Endometrial microvascular endothelial cells (primary cell): ENCODE measurements around the gene AMY1B. TPM values are rescaled to one million over a fixed set of nuclear protein-coding genes. Genes with fewer than 3 reads are reported as not detected.

Experiments used
- total RNA-seq: library from RNA; depleted of rRNA; stranded (reverse); fragments of >200 nt; gene quantifications from one replicate; pipeline ENCODE4 v1.2.3, GENCODE V29; 2015; ENCODE audit errors: inconsistent ontology term

The AMY1B gene
- total RNA-seq, 1 donor from 2014 or later = not detected

Other genes starting within 250 kb of the AMY1B start
- 6.7 TPM for gene RNPC3, start 170.5 kb downstream of the AMY1B start, total RNA-seq
- not detected for gene AMY2B, start 124.6 kb downstream of the AMY1B start, total RNA-seq
- gene AMY2A, start 78.8 kb downstream of the AMY1B start, total RNA-seq = not detected
- gene AMY1A, start 40.5 kb downstream of the AMY1B start, total RNA-seq = not detected
- not detected for gene AMY1C, start 53.7 kb upstream of the AMY1B start, total RNA-seq